H7 (cell line): Measurements from ENCODE around the gene CCNC. TPM values are rescaled to one million over a fixed set of nuclear protein-coding genes. Genes with fewer than 3 reads are reported as not detected.
A peak's percentile ranks its signal among the peaks of the same experiment; 100 is the strongest.

Experiments
- DNase-seq: peaks from one replicate; pipeline ENCODE4 v3.0.0; 2012
- H3K27me3 ChIP-seq: 2 replicates; pipeline ENCODE4 v1.6.0; 2011; ENCODE audit warnings: mild to moderate bottlenecking, low read length; ENCODE audit not compliant: control insufficient read depth, insufficient read depth
- H3K36me3 ChIP-seq: replicated peaks from 2 replicates; pipeline ENCODE4 v1.5.1; 2011; ENCODE audit warnings: low read length; ENCODE audit not compliant: control insufficient read depth, insufficient read depth
- H3K4me3 ChIP-seq: 2 replicates; pipeline ENCODE4 v1.5.1; 2011; ENCODE audit warnings: low read depth, mild to moderate bottlenecking, control low read depth, low read length, moderate library complexity; ENCODE audit not compliant: insufficient read depth
- total RNA-seq: library from RNA; depleted of rRNA; stranded (reverse); fragments of >200 nt; shearing (Covaris generic); gene quantifications from 2 replicates; pipeline ENCODE4 v1.2.3, GENCODE V29; 2014; rRNA removed

Gene CCNC
- total RNA-seq: 118 and 127 TPM in 2 replicates

GRCh38 chr6:99568103-99568933 lies at the start of gene CCNC:
Gene CCNC (minus strand): TSS chr6:99568660. CDS start chr6:99568527, 133 bp downstream.
- no peaks in the 10 kb centered on the region for H3K27me3 ChIP-seq

GRCh38 chr6:99617131-99617530 lies 48.7 kb upstream of the CCNC start:
- no peak for DNase-seq
- H3K4me3 ChIP-seq: no peak overlapping the region

More at GRCh38 chr6:99568103-99568933, at the start of gene CCNC:
- DNase-seq: peak; percentile 89
- Histone ChIP-seq H3K36me3 (no peaks in the 10 kb centered on the region), H3K4me3 (peak within 1 kb of the TSS; percentile 98)

GRCh38 chr6:99614430-99615186 lies 46.1 kb upstream of the CCNC start:
- peak; percentile 81 for DNase-seq
- peaks cover 100% of the 10 kb centered on the region for H3K27me3 ChIP-seq
- H3K4me3 ChIP-seq: peak overlapping the region; percentile 30
- H3K36me3 ChIP-seq: no peaks in the 10 kb centered on the region

More at GRCh38 chr6:99617131-99617530, 48.7 kb upstream of the CCNC start:
- H3K27me3 ChIP-seq: peaks cover 96% of the 10 kb centered on the region
- no peaks in the 10 kb centered on the region for H3K36me3 ChIP-seq

GRCh38 chr6:99613705-99614429 lies 45.4 kb upstream of the CCNC start:
- DNase-seq: no peak
- H3K27me3 ChIP-seq: peaks cover 100% of the 10 kb centered on the region
- no peaks in the 10 kb centered on the region for H3K36me3 ChIP-seq
- peak overlapping the region; percentile 30 for H3K4me3 ChIP-seq

GRCh38 chr6:99613409-99613704 lies 44.9 kb upstream of the CCNC start:
- peak overlapping the region; percentile 30 for H3K4me3 ChIP-seq

GRCh38 chr6:99612551-99613408 lies 44.3 kb upstream of the CCNC start:
- Histone ChIP-seq H3K36me3 (no peaks in the 10 kb centered on the region), H3K27me3 (peaks cover 100% of the 10 kb centered on the region), H3K4me3 (peak overlapping the region; percentile 30)
- peak; percentile 46 for DNase-seq

More at GRCh38 chr6:99613409-99613704, 44.9 kb upstream of the CCNC start:
- Histone ChIP-seq H3K27me3 (peaks cover 100% of the 10 kb centered on the region), H3K36me3 (no peaks in the 10 kb centered on the region)
- peak; percentile 91 for DNase-seq

- Histone ChIP-seq H3K36me3 (no peaks in the 10 kb centered on the region), H3K4me3 (no peak overlapping the region), H3K27me3 (peaks cover 100% of the 10 kb centered on the region)
- no peak for DNase-seq
Measured at GRCh38 chr6:99611148-99611547, 42.7 kb upstream of the CCNC start.

GRCh38 chr6:99609905-99610489 lies 41.5 kb upstream of the CCNC start:
- Histone ChIP-seq H3K36me3 (no peaks in the 10 kb centered on the region), H3K4me3 (no peak overlapping the region), H3K27me3 (peaks cover 100% of the 10 kb centered on the region)
- no peak for DNase-seq

- Histone ChIP-seq H3K36me3 (no peaks in the 10 kb centered on the region), H3K27me3 (peaks cover 100% of the 10 kb centered on the region), H3K4me3 (no peak overlapping the region)
- no peak for DNase-seq
Measured at GRCh38 chr6:99608886-99609482, 40.5 kb upstream of the CCNC start.

- peak; percentile 41 for DNase-seq
- no peaks in the 10 kb centered on the region for H3K36me3 ChIP-seq
- H3K4me3 ChIP-seq: no peak overlapping the region
- H3K27me3 ChIP-seq: peaks cover 100% of the 10 kb centered on the region
Measured at GRCh38 chr6:99608059-99608885, 39.8 kb upstream of the CCNC start.

- Histone ChIP-seq H3K36me3 (no peaks in the 10 kb centered on the region), H3K4me3 (no peak overlapping the region), H3K27me3 (peaks cover 100% of the 10 kb centered on the region)
- DNase-seq: peak; percentile 55
Measured at GRCh38 chr6:99607416-99608036, 39.1 kb upstream of the CCNC start.

GRCh38 chr6:99606656-99607415 lies 38.4 kb upstream of the CCNC start, which contains the start of gene PRDM13:
Gene PRDM13 (plus strand): TSS chr6:99606833. CDS start chr6:99607035, 202 bp downstream.
- Histone ChIP-seq H3K36me3 (no peaks in the 10 kb centered on the region), H3K4me3 (no peak within 1 kb of the TSS)
- DNase-seq: peak; percentile 65

More at GRCh38 chr6:99606656-99607415, 38.4 kb upstream of the CCNC start, which contains the start of gene PRDM13:
- H3K27me3 ChIP-seq: peaks cover 100% of the 10 kb centered on the region
